A172 (cell line): Measurements from ENCODE around the gene SRPX2. TPM values are rescaled to one million over a fixed set of nuclear protein-coding genes. Genes with fewer than 3 reads are reported as not detected.

Experiments used
- DNase-seq: peaks from one replicate; pipeline ENCODE4 v3.0.0-alpha.2; 2015; ENCODE audit warnings: low spot score
- total RNA-seq: library from RNA; depleted of rRNA; stranded (reverse); fragments of >200 nt; shearing (Covaris generic); gene quantifications from 2 replicates; pipeline ENCODE4 v1.2.3, GENCODE V29; 2014

Gene SRPX2
- total RNA-seq, 1 experiment from 2014 or later: 1.3 TPM

- no peak for DNase-seq
Measured at GRCh38 chrX:100649550-100650356, 5.8 kb downstream of the SRPX2 start.

DNA sequence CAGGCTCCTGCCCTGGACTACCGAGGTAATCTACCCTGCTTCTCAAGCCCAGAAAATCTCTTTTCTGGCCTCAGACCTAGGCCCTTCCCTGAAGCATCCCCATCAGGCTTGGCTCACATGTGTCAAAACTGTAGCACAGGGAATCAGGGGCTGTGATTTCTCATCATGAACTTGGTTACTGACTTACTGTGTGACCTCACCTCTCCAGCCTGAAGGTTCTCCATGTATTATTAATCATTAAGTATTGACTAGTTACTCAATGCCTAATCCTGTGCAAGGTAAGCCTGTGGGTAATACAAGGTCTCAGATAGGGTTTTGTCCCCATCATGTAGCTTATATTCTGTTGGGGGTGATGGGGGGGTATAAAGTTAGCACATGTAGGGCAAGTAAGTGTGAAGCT, 6.8 kb downstream of the SRPX2 start:
- no peak for DNase-seq

DNA sequence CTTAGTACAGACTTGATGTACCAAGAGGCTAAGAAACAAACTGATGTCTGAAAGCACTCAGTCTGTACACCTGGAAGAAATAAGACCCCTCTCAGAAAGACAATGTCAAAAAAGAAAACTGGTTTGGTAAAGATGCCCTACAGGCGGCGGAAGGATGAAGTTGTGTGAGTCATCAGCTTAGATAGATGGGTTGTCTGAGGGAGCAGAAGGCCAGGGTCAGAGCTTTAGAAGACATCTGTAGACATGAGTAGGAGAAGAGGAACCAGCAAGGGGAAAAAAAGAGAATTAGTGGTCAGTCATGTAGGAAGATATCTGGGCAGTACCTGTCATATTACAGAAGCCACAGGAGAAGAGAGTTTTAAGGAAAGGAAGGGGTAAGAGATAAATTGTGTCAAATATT, 8.3 kb downstream of the SRPX2 start:
- no peak for DNase-seq

DNA sequence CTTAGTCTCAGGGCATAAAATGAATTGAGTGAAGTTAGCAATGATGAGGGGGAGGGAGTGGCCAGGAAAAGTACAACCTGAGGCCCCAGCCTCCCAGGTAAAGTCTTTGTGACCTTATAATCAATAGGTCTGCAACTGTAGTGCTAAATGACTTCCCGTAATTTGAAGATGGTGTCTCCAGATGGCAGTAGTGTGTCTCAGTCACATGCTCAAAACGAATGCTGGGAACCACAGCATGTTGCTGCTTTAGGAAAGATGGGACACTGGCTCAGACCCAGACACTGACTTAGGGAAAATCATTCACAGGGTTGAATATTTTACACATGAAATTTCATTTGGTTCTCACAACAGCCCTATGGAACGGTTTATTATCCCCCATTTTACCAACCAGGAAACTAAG, 10.3 kb downstream of the SRPX2 start:
- DNase-seq: peak; percentile 1

DNA sequence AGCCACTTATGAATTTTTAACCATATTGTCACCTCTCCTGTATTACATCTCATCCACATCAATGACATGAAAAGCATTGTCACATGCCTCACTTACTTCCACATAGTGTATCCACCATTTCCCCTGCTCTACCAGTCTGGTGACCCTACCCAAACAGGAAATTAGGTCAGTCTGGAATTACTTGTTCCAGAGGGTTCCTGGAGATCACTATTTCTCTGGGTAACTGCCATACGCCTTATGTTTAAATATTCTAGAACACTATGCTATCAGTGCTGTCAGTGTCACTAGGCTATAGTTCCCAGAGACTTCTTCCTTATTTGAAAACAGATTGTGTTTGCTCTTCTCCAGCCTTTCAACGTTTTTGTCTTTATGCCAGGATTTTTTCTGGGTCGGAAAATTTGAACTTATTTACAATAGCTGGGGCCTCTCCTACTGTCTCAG, 15.0 kb downstream of the SRPX2 start:
- no peak for DNase-seq

- no peak for DNase-seq
Measured at GRCh38 chrX:100659431-100660137, 15.6 kb downstream of the SRPX2 start.

GRCh38 chrX:100662170-100662569, 18.2 kb downstream of the SRPX2 start:
- no peak for DNase-seq

- no peak for DNase-seq
Measured at GRCh38 chrX:100662796-100663195, 18.8 kb downstream of the SRPX2 start.

GRCh38 chrX:100663642-100664041, 19.6 kb downstream of the SRPX2 start:
- DNase-seq: no peak

GRCh38 chrX:100672966-100673365, 29.0 kb downstream of the SRPX2 start:
- DNase-seq: no peak

GRCh38 chrX:100673397-100673953, 29.5 kb downstream of the SRPX2 start:
- DNase-seq: peak; percentile 0

DNA sequence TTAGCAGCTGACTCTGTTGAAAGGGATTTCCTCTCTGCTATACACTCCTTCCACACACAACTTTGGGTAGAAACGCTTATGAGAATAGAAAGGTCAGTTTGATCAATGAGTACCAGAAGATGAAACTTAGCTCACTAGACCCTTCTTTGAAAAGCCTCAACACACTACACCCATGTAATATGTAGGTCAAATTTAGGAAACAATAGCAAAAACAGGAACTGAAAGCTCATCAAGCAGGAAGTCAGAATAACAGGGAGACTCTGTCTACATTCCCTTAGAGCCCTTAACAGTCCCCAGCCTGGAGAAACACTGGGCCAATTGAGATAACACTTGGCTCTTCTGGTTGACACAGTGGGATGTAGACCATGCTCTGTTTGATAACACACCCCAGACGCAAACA, 30.7 kb downstream of the SRPX2 start:
- no peak for DNase-seq

DNA sequence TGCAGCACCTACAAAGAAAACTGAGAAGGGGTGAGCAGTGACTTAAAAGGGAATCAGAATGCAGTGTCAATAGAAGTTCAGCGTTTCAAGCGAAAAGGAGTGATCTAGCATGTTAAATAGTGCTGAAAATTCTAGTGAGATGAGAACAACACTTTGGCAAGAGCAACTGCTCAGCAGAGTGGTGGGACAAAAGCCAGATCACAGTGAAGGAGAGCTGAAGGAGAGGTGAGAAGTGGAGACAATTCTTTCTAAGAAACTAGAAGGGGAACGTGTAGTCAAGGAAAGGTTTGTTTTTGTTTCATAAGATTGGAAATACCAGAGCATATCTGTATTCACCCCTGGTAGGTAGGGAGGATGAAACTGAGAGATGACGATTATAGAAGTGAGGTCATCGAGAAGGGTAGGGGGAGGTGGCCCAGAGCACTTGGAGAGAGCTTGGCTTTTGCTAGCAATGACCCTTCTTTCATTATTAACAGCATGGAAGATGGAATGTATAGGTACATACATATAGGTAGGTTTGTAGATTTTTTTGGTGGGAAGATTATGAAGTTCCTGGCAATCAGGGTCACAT, 33.7 kb downstream of the SRPX2 start:
- DNase-seq: no peak

DNA sequence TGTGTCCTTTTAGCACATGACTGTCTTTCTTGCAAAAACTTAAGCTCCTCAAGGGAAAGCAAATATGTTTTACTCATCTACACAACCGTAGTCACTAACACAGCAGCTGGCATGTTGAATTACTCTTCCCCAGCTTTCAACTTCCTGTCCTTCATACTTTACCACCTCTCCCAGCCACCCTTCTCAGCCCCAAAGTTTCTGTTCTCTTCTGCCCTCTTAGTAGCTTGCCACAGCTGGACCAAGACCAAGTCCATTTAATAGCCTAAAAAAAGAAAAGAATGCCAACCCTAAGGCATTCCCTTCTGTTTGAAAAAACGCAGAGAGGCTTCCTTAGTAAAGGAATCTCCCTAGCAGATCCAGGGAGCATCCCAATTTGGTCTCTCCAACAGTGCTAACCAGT, 36.8 kb downstream of the SRPX2 start:
- no peak for DNase-seq

DNA sequence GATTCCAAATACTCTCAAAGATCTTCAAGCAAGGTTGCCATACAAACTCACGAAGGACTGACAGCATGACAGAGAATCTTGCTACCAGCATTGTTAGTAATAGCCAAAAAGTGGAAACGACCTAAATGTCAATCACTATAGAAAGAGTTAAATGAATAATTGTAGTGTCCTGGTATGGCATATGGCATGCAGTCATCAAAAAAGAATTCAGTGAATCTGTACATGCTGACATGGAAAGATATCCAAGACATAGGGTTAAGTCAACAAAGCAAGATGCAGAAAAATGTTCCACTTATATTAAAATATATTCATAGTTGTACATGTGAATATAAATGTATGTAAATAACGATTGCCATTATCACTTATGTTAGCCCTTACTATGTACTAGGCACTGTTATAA, 37.6 kb downstream of the SRPX2 start:
- DNase-seq: no peak

- DNase-seq: no peak
Measured at GRCh38 chrX:100682939-100683338, 38.9 kb downstream of the SRPX2 start.

- DNase-seq: peak; percentile 40
Measured at GRCh38 chrX:100685284-100685996, 41.4 kb downstream of the SRPX2 start.

DNA sequence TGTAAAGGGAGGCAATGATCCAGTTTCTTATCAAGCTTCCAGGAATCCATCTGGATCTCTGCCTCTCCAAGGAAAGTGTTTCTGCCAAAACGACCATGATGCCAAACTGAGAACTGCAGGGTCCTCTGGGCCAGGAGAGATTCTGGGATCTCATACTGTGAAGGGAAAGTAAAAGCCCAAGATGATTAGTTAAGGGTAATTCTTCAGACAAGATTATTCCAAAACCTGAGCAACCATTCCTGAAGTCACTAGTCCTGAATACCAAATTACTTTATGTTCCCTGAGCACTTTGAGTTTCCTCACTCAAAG, 42.0 kb downstream of the SRPX2 start:
- DNase-seq: no peak

DNA sequence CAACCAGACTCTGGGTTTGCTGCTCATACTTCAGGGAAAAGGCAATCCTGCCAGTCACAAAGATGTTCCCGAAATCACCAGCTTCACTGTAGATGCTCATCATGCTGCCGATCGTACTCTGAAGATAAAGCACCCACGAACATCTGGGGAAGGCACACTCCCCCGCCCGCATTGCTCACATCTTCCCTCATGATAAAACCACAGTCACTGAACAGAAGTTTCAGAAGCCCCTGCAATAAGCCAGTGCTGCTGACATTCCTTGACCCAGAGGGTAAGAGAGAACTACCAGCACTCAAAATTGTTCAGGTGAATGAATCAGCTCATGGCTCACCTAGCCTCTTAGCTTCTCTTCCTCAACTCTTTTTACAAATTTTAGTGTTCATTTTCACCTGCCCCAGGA, 43.1 kb downstream of the SRPX2 start:
- no peak for DNase-seq

DNA sequence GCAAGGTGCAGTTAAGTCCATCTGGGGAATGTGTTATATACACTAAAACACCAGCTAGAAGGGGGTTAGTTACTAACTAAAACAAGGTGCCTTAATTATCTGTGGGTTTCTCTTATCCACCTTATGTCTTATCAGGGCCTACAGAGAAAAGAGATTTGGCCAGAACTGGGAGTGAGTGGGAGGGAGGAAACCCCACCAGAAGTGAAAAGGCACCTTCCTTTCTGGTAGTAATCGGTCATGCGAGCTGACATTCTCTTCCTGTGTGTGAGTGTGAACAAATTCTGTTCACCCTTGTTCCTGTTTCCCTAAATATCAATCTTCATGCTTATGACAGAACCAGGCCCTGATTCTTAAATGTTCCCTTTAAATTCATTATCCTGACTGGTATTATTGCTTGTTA, 43.5 kb downstream of the SRPX2 start:
- DNase-seq: no peak

DNA sequence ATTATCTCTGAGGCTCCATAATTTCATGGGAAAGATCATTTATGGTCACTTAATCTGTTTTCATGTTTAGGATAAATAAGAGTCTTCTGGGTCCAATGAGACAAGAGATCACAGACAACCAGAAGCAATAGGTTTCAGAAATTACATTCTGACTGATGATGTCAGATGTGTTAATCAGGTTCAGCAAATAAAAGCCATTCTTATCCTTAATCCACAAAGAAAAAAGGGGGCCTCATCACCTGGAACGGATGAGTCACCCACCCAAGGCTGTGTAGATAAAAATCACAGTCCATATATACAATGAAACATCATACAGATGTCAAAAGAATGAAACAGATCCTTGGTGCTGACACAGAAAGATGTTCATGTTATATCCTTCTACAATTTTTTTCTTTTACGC, 51.3 kb downstream of the SRPX2 start:
- peak; percentile 0 for DNase-seq

- DNase-seq: no peak
Measured at GRCh38 chrX:100695991-100696390, 52.0 kb downstream of the SRPX2 start.
